ENCODE data around the gene CNNM3.

CNNM3 gene

DNA sequence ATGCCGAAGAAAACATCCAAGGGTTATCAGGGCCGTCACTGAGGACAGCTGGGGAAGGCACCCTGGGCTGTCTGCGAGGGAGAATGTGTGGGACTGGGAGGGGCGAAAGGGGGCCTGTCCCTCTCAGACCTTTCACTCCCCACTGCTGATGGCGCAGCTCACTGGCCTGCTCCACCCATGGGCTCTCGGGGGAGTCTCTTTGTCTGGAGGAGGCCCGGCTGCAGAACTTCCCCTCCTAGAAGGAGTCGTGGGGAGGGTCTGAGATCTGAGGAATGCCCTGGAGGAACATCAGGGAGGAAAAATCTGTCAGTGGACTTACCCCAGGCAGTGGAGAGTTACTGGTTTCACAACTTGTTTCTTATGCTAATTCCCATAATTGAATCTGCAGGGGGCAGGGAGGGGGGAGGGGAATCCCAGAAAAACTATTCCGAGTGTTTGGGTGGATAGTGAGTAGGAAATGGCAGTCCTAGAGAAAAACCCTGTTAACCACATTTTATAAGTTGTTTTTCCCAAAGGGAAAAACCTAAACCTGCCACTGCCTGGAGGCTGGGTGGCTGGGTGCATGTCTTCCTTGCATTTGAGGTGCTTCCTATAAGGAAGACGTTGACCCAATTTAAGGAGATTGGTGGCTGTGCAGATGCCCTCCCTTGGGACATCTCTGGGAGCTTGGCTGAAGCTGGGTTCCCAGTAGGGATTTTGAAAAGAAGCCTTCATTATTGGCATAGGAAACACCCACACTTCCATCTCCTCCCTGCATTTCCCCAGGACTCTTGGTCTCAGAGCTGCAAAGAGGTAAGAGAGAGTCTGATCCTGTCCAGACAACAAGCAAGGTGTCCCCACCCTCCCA lies 65.5 kb downstream of the CNNM3 start:
- DNase-seq = no peak

GRCh38 chr2:96882230-96882629 lies 66.2 kb downstream of the CNNM3 start:
- peak; percentile 21 for DNase-seq

DNA sequence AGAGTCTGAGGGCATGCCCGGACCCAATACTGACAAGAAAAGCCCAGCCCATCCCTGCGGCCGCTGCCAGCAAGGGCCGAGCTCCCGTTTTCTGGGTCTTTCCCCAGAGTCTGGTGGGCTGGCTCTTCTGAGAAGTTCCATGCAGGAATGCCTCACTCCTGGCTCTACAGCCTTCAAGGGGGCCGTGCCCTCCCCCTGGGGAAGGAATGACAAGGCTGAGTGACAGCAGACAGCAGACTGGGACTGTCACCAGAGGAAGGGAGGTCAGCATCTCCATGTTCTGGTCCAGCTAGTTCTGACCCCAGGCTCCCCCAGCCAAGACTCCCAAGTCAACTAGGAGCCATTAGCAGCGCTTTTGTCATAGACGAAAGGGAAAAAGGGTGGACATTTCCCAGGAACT lies 66.8 kb downstream of the CNNM3 start:
- no peak for DNase-seq

DNA sequence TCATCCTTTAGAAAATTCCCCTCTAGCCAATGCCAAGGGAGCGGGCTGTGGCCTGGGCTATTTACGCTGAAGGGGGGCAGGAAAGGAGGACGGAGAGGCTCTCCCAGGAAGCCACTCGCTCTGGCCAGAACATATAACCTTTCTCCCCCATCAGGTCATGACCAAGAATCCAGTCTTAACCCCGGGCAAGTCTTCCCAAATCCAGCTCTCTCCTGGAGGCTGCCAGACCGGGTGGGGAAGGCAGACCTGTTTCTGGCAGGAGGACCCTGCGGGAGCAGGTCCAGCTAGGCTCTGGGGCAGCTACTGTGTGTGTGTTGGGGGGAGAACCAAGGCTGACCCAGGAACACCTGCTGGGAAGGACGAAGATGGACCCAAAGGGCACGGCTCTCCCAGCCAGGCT lies 67.2 kb downstream of the CNNM3 start:
- no peak for DNase-seq

Measured in NCI-H510A treated with DMSO at 0.1 percent for 48 hours (cell line).